K562 (cell line): ENCODE results near the gene ECI1. TPM values are rescaled to one million over a fixed set of nuclear protein-coding genes. Genes with fewer than 3 reads are reported as not detected.
A peak's percentile ranks its signal among the peaks of the same experiment; 100 is the strongest.

Experiments used
- ATAC-seq: fragments of 200-7000 bp; cut with Tn5 transposase; 3 replicates; pipeline ENCODE4 v1.9.1; 2020; ENCODE audit warnings: moderate library complexity
- BruUV-seq: library from RNA; stranded (reverse); fragments of 400-500 nt; replicated peaks from 2 replicates; lab custom pipeline; 2021; lab: Mats Ljungman, UMichigan
- CTCF ChIA-PET: fragments of 300-600 bp; formaldehyde crosslinking; extraction: SDS; loops from one replicate; lab custom pipeline; 2021; ENCODE audit warnings: low intra/inter-chr PET ratio; lab: Yijun Ruan, JAX
- POLR2A ChIA-PET: fragments of 300-600, 350-650 bp; sonication (Branson Sonifier 250); formaldehyde crosslinking; extraction: SDS; loops from one replicate; lab custom pipeline; 2021; ENCODE audit warnings: antibody characterized with exemption, inconsistent platforms; lab: Yijun Ruan, JAX
- DNase-seq, 4 experiments: peaks; one replicate each; pipeline versions ENCODE4 v3.0.0 to v3.0.0-alpha.2; 2011 to 2018; ENCODE audit warnings: low spot score in 3 of 4, mixed read lengths in 3 of 4; ENCODE audit errors: extremely low read depth in 1 of 4
- FAIRE-seq: peaks from 2 replicates; lab custom pipeline; 2011; peaks lifted over from hg19 to GRCh38; lab: Jason Lieb, UNC
- H2AFZ ChIP-seq: 2 replicates; pipeline ENCODE4 v1.6.0; 2011; ENCODE audit warnings: low read depth, low read length, control low read depth, inconsistent platforms
- H3K27ac ChIP-seq: fragments of 200-600 bp; 3 replicates; pipeline ENCODE4 v1.8.0; 2011; ENCODE audit warnings: low read depth, mild to moderate bottlenecking, control low read depth, inconsistent platforms, low read length, moderate library complexity, mixed read lengths; ENCODE audit errors: extremely low read depth
- H3K27me3 ChIP-seq, 2 experiments: fragments of 300-600 bp in 1 of 2; 2 replicates in 1 of 2; 3 replicates in 1 of 2; pipeline versions ENCODE4 v1.6.0 to v1.8.0; 2011; ENCODE audit warnings: inconsistent platforms in 2 of 2, low read length in 2 of 2, mild to moderate bottlenecking in 1 of 2, mixed read lengths in 1 of 2, moderate library complexity in 1 of 2; ENCODE audit not compliant: control insufficient read depth in 2 of 2, insufficient read depth in 2 of 2
- H3K36me3 ChIP-seq: fragments of 300-600 bp; 3 replicates; pipeline ENCODE4 v1.8.0; 2011; ENCODE audit warnings: mild to moderate bottlenecking, low read length, inconsistent platforms; ENCODE audit not compliant: control insufficient read depth, insufficient read depth
- H3K4me1 ChIP-seq, 2 experiments: fragments of 200-600 bp in 1 of 2; replicated peaks in 1 of 2; 2 replicates in 1 of 2; 3 replicates in 1 of 2; pipeline versions ENCODE4 v1.5.1 to v1.8.0; 2011; ENCODE audit warnings: inconsistent platforms in 2 of 2, low read length in 2 of 2, mild to moderate bottlenecking in 1 of 2, mixed read lengths in 1 of 2, moderate library complexity in 1 of 2; ENCODE audit not compliant: control insufficient read depth in 2 of 2, insufficient read depth in 2 of 2
- H3K4me2 ChIP-seq: 2 replicates; pipeline ENCODE4 v1.6.1; 2011; ENCODE audit warnings: low read length, control low read depth, inconsistent platforms, mixed read lengths; ENCODE audit not compliant: insufficient read depth
- H3K4me3 ChIP-seq: fragments of 200-600 bp; sonication (generic), shearing (Covaris generic); 2 replicates; pipeline ENCODE4 v1.5.1; 2016; ENCODE audit warnings: control low read depth, inconsistent platforms
- H3K79me2 ChIP-seq: fragments of 200-600 bp; 3 replicates; pipeline ENCODE4 v1.8.0; 2011; ENCODE audit warnings: low read length, inconsistent platforms; ENCODE audit not compliant: control insufficient read depth, insufficient read depth
- H3K9ac ChIP-seq, 2 experiments: 2 replicates each; pipeline versions ENCODE4 v1.6.0 to v1.6.1; 2011; ENCODE audit warnings: low read depth in 2 of 2, low read length in 2 of 2, control low read depth in 1 of 2, inconsistent platforms in 1 of 2, mild to moderate bottlenecking in 1 of 2, mixed read lengths in 1 of 2; ENCODE audit not compliant: insufficient read depth in 1 of 2
- H3K9me1 ChIP-seq: one replicate; pipeline ENCODE4 v1.6.0; 2011; ENCODE audit warnings: inconsistent platforms, mild to moderate bottlenecking, low read length, moderate library complexity; ENCODE audit not compliant: control insufficient read depth, insufficient read depth
- H3K9me3 ChIP-seq: replicated peaks from 2 replicates; pipeline ENCODE4 v1.5.1; 2011; ENCODE audit warnings: low read depth, low read length, inconsistent platforms; ENCODE audit not compliant: control insufficient read depth, insufficient read depth
- H4K20me1 ChIP-seq: replicated peaks from 2 replicates; pipeline ENCODE4 v1.6.1; 2011; ENCODE audit warnings: low read length, inconsistent platforms, mixed read lengths; ENCODE audit not compliant: control insufficient read depth, insufficient read depth
- CTBP1 ChIP-seq: fragments of 450-650 bp; IDR thresholded peaks from 2 replicates; pipeline ENCODE4 v1.6.1; 2016; ENCODE audit warnings: borderline replicate concordance
- HMGXB4 ChIP-seq: sonication (generic); formaldehyde crosslinking; IDR thresholded peaks from 2 replicates; pipeline ENCODE4 v1.8.1; 2023; ENCODE audit warnings: mild to moderate bottlenecking, missing genetic modification reagents
- LARP7 ChIP-seq: fragments of 450-650 bp; IDR thresholded peaks from 2 replicates; pipeline ENCODE4 v1.6.1; 2016
- POLR2G ChIP-seq: fragments of 200-400 bp; formaldehyde crosslinking; IDR thresholded peaks from 2 replicates; pipeline ENCODE4 v1.6.1; 2017; ENCODE audit warnings: low read depth, mild to moderate bottlenecking, antibody characterized with exemption, low read length, moderate library complexity
- TRIM24 ChIP-seq, 2 experiments: fragments of 450-650 bp; IDR thresholded peaks; 2 replicates each; pipeline ENCODE4 v1.6.1; 2016
- WGBS: fragments of 100-300 bp; shearing (Covaris generic); methylation state at CpG from one replicate; pipeline ENCODE4 v1.1.6; 2016; ENCODE audit warnings: low coverage, mixed read lengths; ENCODE audit not compliant: insufficient coverage; ENCODE audit errors: missing lambda C conversion rate; 5-methylcytosine and 5-hydroxymethylcytosine counted together
- in situ Hi-C: fragments of 300-500 bp; cut with MboI; formaldehyde crosslinking; loops from 4 replicates; pipeline ENCODE4 v1.15.0; 2018; ENCODE audit warnings: inconsistent platforms, mixed read lengths
- intact Hi-C: fragments of 100-400 bp; cut with micrococcal nuclease; formaldehyde crosslinking; loops from 2 replicates; pipeline ENCODE4 v1.14.2; 2022
- polyA plus RNA-seq, 8 experiments: library from polyadenylated mRNA; depleted of rRNA in 4 of 8; stranded (reverse) in 5 of 8; unstranded in 3 of 8; fragments of >200 nt; fragmentation: Nextera tagmentation in 2 of 8; fragmentation: Illumina TruSeq in 1 of 8; extraction: Ambion mirVana in 2 of 8; extraction: Trizol in 1 of 8; gene quantifications; 2 replicates each; pipeline versions ENCODE4 v1.2.1 to v1.2.3, GENCODE V29; 2011 to 2014; ENCODE audit warnings: inconsistent platforms in 1 of 8, missing spikeins in 1 of 8
- total RNA-seq, 7 experiments: library from RNA; depleted of rRNA in 6 of 7; stranded (reverse); fragments of >200 nt in 6 of 7; fragmentation: Illumina TruSeq in 2 of 7; extraction: Trizol in 2 of 7; gene quantifications; 2 replicates each; pipeline versions ENCODE4 v1.2.1 to v1.2.3, GENCODE V29; 2011 to 2021; ENCODE audit warnings: low replicate concordance in 1 of 7
- TF ChIP-seq, protein P1 (sequence below): fragments of 250-450 bp; sonication (Bioruptor Pico); IDR thresholded peaks from 2 replicates; pipeline ENCODE4 v1.4.0; 2020; ENCODE audit warnings: mild to moderate bottlenecking, moderate library complexity

The ECI1 gene
- total and polyA plus RNA-seq, 9 of the 15 experiments (the other 6 are each of a cell fraction or from before 2014, with no cell fraction given): 4.7 to 189 (median 54.0) TPM

GRCh38 chr16:2288726-2289125 lies 37.3 kb upstream of the ECI1 start (continued):
- no peak for TF ChIP-seq TRIM24 (IDR thresholded peaks at IDR 0.05)
- TF ChIP-seq CTBP1: no peak
- TF ChIP-seq, protein P1, sequence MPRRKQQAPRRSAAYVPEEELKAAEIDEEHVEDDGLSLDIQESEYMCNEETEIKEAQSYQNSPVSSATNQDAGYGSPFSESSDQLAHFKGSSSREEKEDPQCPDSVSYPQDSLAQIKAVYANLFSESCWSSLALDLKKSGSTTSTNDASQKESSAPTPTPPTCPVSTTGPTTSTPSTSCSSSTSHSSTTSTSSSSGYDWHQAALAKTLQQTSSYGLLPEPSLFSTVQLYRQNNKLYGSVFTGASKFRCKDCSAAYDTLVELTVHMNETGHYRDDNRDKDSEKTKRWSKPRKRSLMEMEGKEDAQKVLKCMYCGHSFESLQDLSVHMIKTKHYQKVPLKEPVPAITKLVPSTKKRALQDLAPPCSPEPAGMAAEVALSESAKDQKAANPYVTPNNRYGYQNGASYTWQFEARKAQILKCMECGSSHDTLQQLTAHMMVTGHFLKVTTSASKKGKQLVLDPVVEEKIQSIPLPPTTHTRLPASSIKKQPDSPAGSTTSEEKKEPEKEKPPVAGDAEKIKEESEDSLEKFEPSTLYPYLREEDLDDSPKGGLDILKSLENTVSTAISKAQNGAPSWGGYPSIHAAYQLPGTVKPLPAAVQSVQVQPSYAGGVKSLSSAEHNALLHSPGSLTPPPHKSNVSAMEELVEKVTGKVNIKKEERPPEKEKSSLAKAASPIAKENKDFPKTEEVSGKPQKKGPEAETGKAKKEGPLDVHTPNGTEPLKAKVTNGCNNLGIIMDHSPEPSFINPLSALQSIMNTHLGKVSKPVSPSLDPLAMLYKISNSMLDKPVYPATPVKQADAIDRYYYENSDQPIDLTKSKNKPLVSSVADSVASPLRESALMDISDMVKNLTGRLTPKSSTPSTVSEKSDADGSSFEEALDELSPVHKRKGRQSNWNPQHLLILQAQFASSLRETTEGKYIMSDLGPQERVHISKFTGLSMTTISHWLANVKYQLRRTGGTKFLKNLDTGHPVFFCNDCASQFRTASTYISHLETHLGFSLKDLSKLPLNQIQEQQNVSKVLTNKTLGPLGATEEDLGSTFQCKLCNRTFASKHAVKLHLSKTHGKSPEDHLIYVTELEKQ: no peak
- TF ChIP-seq, all 486 proteins: peak for 0

DNA sequence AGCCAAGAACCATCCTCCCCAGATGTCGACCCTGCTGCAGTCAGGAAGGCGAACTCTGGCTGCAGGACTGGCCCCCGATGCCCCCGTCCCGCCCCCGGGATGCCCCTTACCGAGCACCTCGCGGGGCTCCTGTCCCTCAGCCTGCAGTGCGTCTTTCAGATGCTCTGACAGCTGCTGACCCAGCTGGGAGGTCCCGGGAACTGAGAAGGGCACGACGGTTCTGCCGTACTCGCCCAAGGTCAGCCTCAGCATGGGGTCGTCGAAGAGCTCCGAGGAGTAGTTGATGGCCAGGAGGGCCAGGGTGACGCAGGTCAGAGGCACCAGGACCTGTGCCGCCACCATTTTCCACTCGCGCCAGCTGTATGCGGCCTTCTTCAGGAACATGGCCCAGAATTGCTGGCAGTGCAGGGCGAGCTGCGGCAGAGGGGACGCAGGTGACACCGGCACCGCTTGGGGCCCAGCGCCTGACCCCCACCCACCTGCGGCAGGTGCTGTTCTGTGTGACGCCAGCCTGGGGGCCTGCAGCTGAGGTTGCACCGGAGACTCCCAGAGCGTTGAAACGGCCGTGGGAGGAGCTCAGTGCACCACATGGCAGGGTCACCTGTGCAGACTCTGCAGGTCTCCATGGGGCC lies 36.6 kb upstream of the ECI1 start:
- Histone ChIP-seq H3K9me3 (no peaks in the 10 kb centered on the region), H3K4me2 (no peak overlapping the region), H3K4me3 (no peak overlapping the region), H3K36me3 (peaks cover 57% of the 10 kb centered on the region; the same call in 2 of the 3 replicates), H2AFZ (no peak overlapping the region), H3K27me3 (no peaks in the 10 kb centered on the region), H3K9ac (no peak overlapping the region), H4K20me1 (no peaks in the 10 kb centered on the region), H3K9me1 (no peaks in the 10 kb centered on the region), H3K4me1 (peaks cover 0 to 8% of the 10 kb centered on the region in 2 experiments; a peak in 1 of 5 replicates), H3K27ac (no peak overlapping the region), H3K79me2 (no peaks in the 10 kb centered on the region)
- FAIRE-seq: no peak
- in situ Hi-C loops (no loop called here), intact Hi-C loops (no loop called here)
- BruUV-seq: no TSS peak
- ATAC-seq: no peak
- ChIA-PET POLR2A (interaction anchor here (0.6 to 1.2 kb wide), 7 partner anchors 10 to 109 kb away, joined by 3 to 4 read pairs (median 3); no protein-coding TSS in a partner anchor), CTCF (no interaction called here)
- WGBS: 87% methylated on average over 25 of the region's 35 CpGs
- no peak for DNase-seq
- peak; percentile 38; the same call in 1 of the 2 replicates for TF ChIP-seq POLR2G
- no peak for TF ChIP-seq HMGXB4 (CRISPR knock-in tag)
- no peak for TF ChIP-seq LARP7
